IMR-90 (cell line): ENCODE data around the gene PTCD2. TPM values are rescaled to one million over a fixed set of nuclear protein-coding genes. Genes with fewer than 3 reads are reported as not detected.

Source experiments
- ATAC-seq: fragments of 200-7000 bp; cut with Tn5 transposase; 2 replicates; pipeline ENCODE4 v1.9.1; 2020; ENCODE audit warnings: low read depth, mild to moderate bottlenecking, moderate library complexity
- BruUV-seq: library from RNA; stranded (reverse); fragments of 400-500 nt; replicated peaks from 2 replicates; lab custom pipeline; 2021; lab: Mats Ljungman, UMichigan
- CTCF ChIA-PET: fragments of 300-600 bp; formaldehyde crosslinking; extraction: SDS; loops from one replicate; lab custom pipeline; 2021; ENCODE audit warnings: antibody characterized with exemption; lab: Yijun Ruan, JAX
- POLR2A ChIA-PET: fragments of 300-600 bp; sonication (Branson Sonifier 250); formaldehyde crosslinking; loops from one replicate; lab custom pipeline; 2022; ENCODE audit warnings: antibody characterized with exemption; ENCODE audit not compliant: unreplicated experiment; lab: Charles Lee
- DNase-seq: peaks from one replicate; pipeline ENCODE4 v3.0.0; 2013
- H2AFZ ChIP-seq: replicated peaks from 2 replicates; pipeline ENCODE3; 2013; ENCODE audit warnings: low read length, mild to moderate bottlenecking; ENCODE audit not compliant: poor library complexity
- H2AK5ac ChIP-seq: 2 replicates; pipeline ENCODE4 v1.6.1; 2013; ENCODE audit warnings: low read depth, low read length, inconsistent platforms
- H2AK9ac ChIP-seq: replicated peaks from 2 replicates; pipeline ENCODE3; 2013; ENCODE audit warnings: mild to moderate bottlenecking, low read depth, low read length, moderate library complexity; ENCODE audit not compliant: poor library complexity
- H2BK120ac ChIP-seq: 2 replicates; pipeline ENCODE4 v1.6.1; 2013; ENCODE audit warnings: low read depth, low read length, inconsistent platforms
- H2BK15ac ChIP-seq: 3 replicates; pipeline ENCODE4 v1.6.1; 2013; ENCODE audit warnings: low read depth, low read length, inconsistent platforms
- H2BK20ac ChIP-seq: 2 replicates; pipeline ENCODE4 v1.6.1; 2013; ENCODE audit warnings: low read depth, mild to moderate bottlenecking, inconsistent platforms, low read length, moderate library complexity
- H2BK5ac ChIP-seq: 2 replicates; pipeline ENCODE4 v1.6.1; 2013; ENCODE audit warnings: mild to moderate bottlenecking, low read depth, low read length, inconsistent platforms; ENCODE audit not compliant: poor library complexity, severe bottlenecking
- H3K14ac ChIP-seq: replicated peaks from 2 replicates; pipeline ENCODE4 v1.6.1; 2013; ENCODE audit warnings: low read depth, low read length, inconsistent platforms
- H3K18ac ChIP-seq: 2 replicates; pipeline ENCODE4 v1.6.1; 2013; ENCODE audit warnings: low read depth, low read length, control low read depth
- H3K23ac ChIP-seq: 2 replicates; pipeline ENCODE4 v1.6.1; 2013; ENCODE audit warnings: low read depth, low read length, inconsistent platforms
- H3K27ac ChIP-seq: 2 replicates; pipeline ENCODE4 v1.5.1; 2013; ENCODE audit warnings: mild to moderate bottlenecking, control low read depth, low read length; ENCODE audit not compliant: insufficient read depth
- H3K27me3 ChIP-seq: 2 replicates; pipeline ENCODE4 v1.6.1; 2013; ENCODE audit warnings: low read length; ENCODE audit not compliant: control insufficient read depth, insufficient read depth
- H3K36me3 ChIP-seq: 2 replicates; pipeline ENCODE4 v1.6.1; 2013; ENCODE audit warnings: low read length, mixed read lengths; ENCODE audit not compliant: control insufficient read depth, insufficient read depth
- H3K4ac ChIP-seq: 2 replicates; pipeline ENCODE4 v1.6.1; 2013; ENCODE audit warnings: low read depth, low read length, inconsistent platforms
- H3K4me1 ChIP-seq: 2 replicates; pipeline ENCODE4 v1.6.1; 2013; ENCODE audit warnings: low read length, mixed read lengths; ENCODE audit not compliant: control insufficient read depth, insufficient read depth
- H3K4me2 ChIP-seq: 2 replicates; pipeline ENCODE4 v1.6.1; 2013; ENCODE audit warnings: low read depth, mild to moderate bottlenecking, control low read depth, low read length, moderate library complexity
- H3K4me3 ChIP-seq: 2 replicates; pipeline ENCODE4 v1.5.1; 2013; ENCODE audit warnings: low read depth, mild to moderate bottlenecking, control low read depth, low read length, moderate library complexity; ENCODE audit not compliant: insufficient read depth
- H3K56ac ChIP-seq: 2 replicates; pipeline ENCODE4 v1.6.1; 2013; ENCODE audit warnings: low read length, inconsistent platforms; ENCODE audit not compliant: insufficient read depth; ENCODE audit errors: extremely low read depth
- H3K79me1 ChIP-seq, 2 experiments: 2 replicates each; pipeline ENCODE4 v1.6.1; 2013; ENCODE audit warnings: low read length in 2 of 2, inconsistent platforms in 1 of 2, low read depth in 1 of 2
- H3K9ac ChIP-seq: 2 replicates; pipeline ENCODE4 v1.6.1; 2013; ENCODE audit warnings: low read depth, low read length, control low read depth
- H3K9me1 ChIP-seq: 2 replicates; pipeline ENCODE4 v1.6.1; 2013; ENCODE audit warnings: low read length, inconsistent platforms; ENCODE audit not compliant: insufficient read depth
- H3K9me3 ChIP-seq: 2 replicates; pipeline ENCODE4 v1.6.1; 2013; ENCODE audit warnings: low read length; ENCODE audit not compliant: control insufficient read depth, insufficient read depth
- H4K20me1 ChIP-seq: 2 replicates; pipeline ENCODE4 v1.6.1; 2013; ENCODE audit warnings: low read length, inconsistent platforms; ENCODE audit not compliant: insufficient read depth
- H4K5ac ChIP-seq: 2 replicates; pipeline ENCODE4 v1.6.1; 2013; ENCODE audit warnings: mild to moderate bottlenecking, low read depth, low read length, control low read depth
- H4K8ac ChIP-seq, 2 experiments: 2 replicates each; pipeline ENCODE4 v1.6.1; 2013; ENCODE audit warnings: low read depth in 2 of 2, low read length in 2 of 2, control low read depth in 1 of 2, inconsistent platforms in 1 of 2
- H4K91ac ChIP-seq: 2 replicates; pipeline ENCODE4 v1.6.1; 2013; ENCODE audit warnings: low read depth, low read length, inconsistent platforms; ENCODE audit not compliant: insufficient read depth
- MAZ ChIP-seq: IDR thresholded peaks from 2 replicates; pipeline ENCODE4 v1.6.1; 2012; ENCODE audit warnings: low read depth, mild to moderate bottlenecking, low read length, improper control_type of control experiment, moderate library complexity, borderline replicate concordance
- USF2 ChIP-seq: fragments of 150-350 bp; IDR thresholded peaks from 2 replicates; pipeline ENCODE4 v1.6.1; 2017; ENCODE audit warnings: mild to moderate bottlenecking, antibody characterized with exemption, low read length, low read depth
- WGBS, 2 experiments: methylation state at CpG; one replicate each; pipeline versions ENCODE4 v1.1.5 to v1.1.7; 2013; ENCODE audit warnings: missing lambda C conversion rate in 2 of 2; ENCODE audit not compliant: insufficient read length in 1 of 2; ENCODE audit errors: extremely low coverage in 2 of 2; 5-methylcytosine and 5-hydroxymethylcytosine counted together
- dilution Hi-C: fragments of 300-500 bp; cut with HindIII; formaldehyde crosslinking; loops from one replicate; pipeline ENCODE4 v1.14.3; 2018; ENCODE audit warnings: low sequenced_read_pairs; ENCODE audit not compliant: unreplicated experiment
- in situ Hi-C: fragments of 300-500 bp; cut with MboI; formaldehyde crosslinking; loops from 3 replicates; pipeline ENCODE4 v1.14.3; 2019; ENCODE audit warnings: low sequenced_read_pairs, inconsistent platforms, mixed read lengths
- intact Hi-C: fragments of 100-400 bp; cut with micrococcal nuclease; formaldehyde crosslinking; loops from 2 replicates; pipeline ENCODE4 v1.10.0; 2022
- polyA plus RNA-seq, 3 experiments: library from polyadenylated mRNA; depleted of rRNA; stranded (reverse); fragments of >200 nt; gene quantifications; 2 replicates each; pipeline ENCODE4 v1.2.3, GENCODE V29; 2012; ENCODE audit warnings: low replicate concordance in 1 of 3
- total RNA-seq: library from RNA; depleted of rRNA; stranded (reverse); fragments of >200 nt; gene quantifications from 2 replicates; pipeline ENCODE4 v1.2.3, GENCODE V29; 2012

The PTCD2 gene
- total and polyA plus RNA-seq, 2 of the 4 experiments (the other 2 are of a cell fraction) = 6.5 to 9.9 TPM

- no peaks in the 10 kb centered on the region for H3K9me3 ChIP-seq
- peaks cover 13% of the 10 kb centered on the region for H3K9me1 ChIP-seq
- H3K4ac ChIP-seq = peak overlapping the region; percentile 71; the same call in 1 of the 2 replicates
- H3K79me1 ChIP-seq = no peaks in the 10 kb centered on the region
- H3K4me3 ChIP-seq = no peak overlapping the region
- dilution Hi-C loops (no loop called here), in situ Hi-C loops (no loop called here), intact Hi-C loops (no loop called here)
- peak overlapping the region; percentile 81 for H2BK120ac ChIP-seq
- no peaks in the 10 kb centered on the region for H3K36me3 ChIP-seq
- ATAC-seq (peak; percentile 50), DNase-seq (peak; percentile 86)
- no TSS peak for BruUV-seq
- H3K23ac ChIP-seq = peak overlapping the region; percentile 4; the same call in 1 of the 2 replicates
- peak overlapping the region; percentile 53; the same call in 1 of the 3 replicates for H2BK15ac ChIP-seq
- H2AFZ ChIP-seq = no peak overlapping the region
- H2AK9ac ChIP-seq = no peak overlapping the region
- no peaks in the 10 kb centered on the region for H3K27me3 ChIP-seq
- H3K56ac ChIP-seq = peak overlapping the region; percentile 38; the same call in 1 of the 2 replicates
- H4K20me1 ChIP-seq = no peaks in the 10 kb centered on the region
- H3K14ac ChIP-seq = peak overlapping the region; percentile 41; the same call in 1 of the 2 replicates
- ChIA-PET POLR2A (interaction anchor here (0.6 to 1.5 kb wide), 2 partner anchors 16 to 423 kb away, joined by 3 read pairs; no protein-coding TSS in a partner anchor), CTCF (interaction anchor here (0.9 to 1.4 kb wide), 6 partner anchors 9 to 145 kb away, joined by 3 to 5 read pairs (median 3); no protein-coding TSS in a partner anchor)
- H2BK5ac ChIP-seq = peak overlapping the region; percentile 10
- H3K4me1 ChIP-seq = peaks cover 13% of the 10 kb centered on the region
- no peak overlapping the region for H3K4me2 ChIP-seq
- peak overlapping the region; percentile 68 for H2BK20ac ChIP-seq
- no peak overlapping the region; the same call in 1 of the 2 replicates for H3K27ac ChIP-seq
- H4K8ac ChIP-seq = peak overlapping the region; percentile 59 to 69
- no peak overlapping the region for H3K9ac ChIP-seq
- no CpG with 5 or more reads among the region's 4 CpGs for WGBS, 2 experiments
- H4K91ac ChIP-seq = peak overlapping the region; percentile 53
- TF ChIP-seq USF2 (peak; percentile 84), MAZ (no peak)
- H2AK5ac ChIP-seq = peak overlapping the region; percentile 49
- peak overlapping the region; percentile 48; the same call in 1 of the 2 replicates for H3K18ac ChIP-seq
- H4K5ac ChIP-seq = no peak overlapping the region
Measured at GRCh38 chr5:72378639-72379289, 58.6 kb downstream of the PTCD2 start.
